Caco-2 (cell line): Measurements from ENCODE around the gene NRXN3. TPM values are rescaled to one million over a fixed set of nuclear protein-coding genes. Genes with fewer than 3 reads are reported as not detected.

Experiments used
- BruUV-seq: library from RNA; stranded (reverse); fragments of 400-500 nt; replicated peaks from 2 replicates; lab custom pipeline; 2021; lab: Mats Ljungman, UMichigan
- CTCF ChIA-PET: fragments of 300-600 bp; sonication (Branson Sonifier 250); formaldehyde crosslinking; loops from one replicate; lab custom pipeline; 2022; ENCODE audit warnings: antibody characterized with exemption; lab: Charles Lee
- POLR2A ChIA-PET: fragments of 300-600 bp; sonication (Branson Sonifier 250); formaldehyde crosslinking; loops from one replicate; lab custom pipeline; 2022; ENCODE audit warnings: antibody characterized with exemption; lab: Charles Lee
- DNase-seq, 2 experiments: peaks; one replicate each; pipeline versions ENCODE4 v3.0.0 to v3.0.0-alpha.2; 2020 to 2022
- H3K27me3 ChIP-seq: replicated peaks from 2 replicates; pipeline ENCODE4 v1.6.0; 2011; ENCODE audit warnings: low read length; ENCODE audit not compliant: control insufficient read depth, insufficient read depth
- H3K36me3 ChIP-seq: 2 replicates; pipeline ENCODE4 v1.5.1; 2011; ENCODE audit warnings: low read length; ENCODE audit not compliant: control insufficient read depth, insufficient read depth
- H3K4me1 ChIP-seq: fragments of 250-450 bp; sonication (Bioruptor Pico); 2 replicates; pipeline ENCODE4 v1.5.1; 2020; ENCODE audit warnings: mild to moderate bottlenecking
- H3K4me3 ChIP-seq: 2 replicates; pipeline ENCODE4 v1.5.1; 2011; ENCODE audit warnings: low read depth, mild to moderate bottlenecking, control low read depth, low read length
- H3K9me3 ChIP-seq: fragments of 250-450 bp; sonication (Bioruptor Pico); 2 replicates; pipeline ENCODE4 v1.5.1; 2020; ENCODE audit warnings: mild to moderate bottlenecking, moderate library complexity
- H3K27ac Mint-ChIP-seq: one replicate; pipeline ENCODE4 v1.8.0; 2022; ENCODE audit warnings: mixed read lengths; ENCODE audit not compliant: unreplicated experiment
- H3K27me3 Mint-ChIP-seq: one replicate; pipeline ENCODE4 v1.8.0; 2022; ENCODE audit warnings: mixed read lengths; ENCODE audit not compliant: insufficient read depth, unreplicated experiment
- H3K36me3 Mint-ChIP-seq: one replicate; pipeline ENCODE4 v1.8.0; 2022; ENCODE audit warnings: mild to moderate bottlenecking, mixed read lengths; ENCODE audit not compliant: insufficient read depth, unreplicated experiment
- H3K4me1 Mint-ChIP-seq: one replicate; pipeline ENCODE4 v1.8.0; 2022; ENCODE audit warnings: low read depth, mixed read lengths; ENCODE audit not compliant: unreplicated experiment
- H3K4me3 Mint-ChIP-seq: one replicate; pipeline ENCODE4 v1.8.0; 2022; ENCODE audit warnings: mild to moderate bottlenecking, moderate library complexity, mixed read lengths; ENCODE audit not compliant: unreplicated experiment
- H3K9me3 Mint-ChIP-seq: one replicate; pipeline ENCODE4 v1.8.0; 2022; ENCODE audit warnings: mixed read lengths; ENCODE audit not compliant: unreplicated experiment
- intact Hi-C: fragments of 100-400 bp; cut with micrococcal nuclease; formaldehyde crosslinking; loops from one replicate; pipeline ENCODE4 v1.10.0; 2022; ENCODE audit not compliant: unreplicated experiment
- total RNA-seq: library from RNA; stranded (reverse); gene quantifications from 2 replicates; pipeline ENCODE4 v1.2.3, GENCODE V29; 2022
- TF ChIP-seq, protein P1 (sequence below), 2 experiments: fragments of 200-600 bp in 1 of 2; IDR thresholded peaks; 1 replicate in 1 of 2; 2 replicates in 1 of 2; pipeline versions ENCODE4 v1.5.1 to v1.8.0; 2011 to 2022; ENCODE audit warnings: antibody characterized with exemption in 1 of 2, control low read depth in 1 of 2, inconsistent platforms in 1 of 2, low read depth in 1 of 2, low read length in 1 of 2, mild to moderate bottlenecking in 1 of 2, moderate library complexity in 1 of 2; ENCODE audit not compliant: insufficient read depth in 1 of 2, severe bottlenecking in 1 of 2, unreplicated experiment in 1 of 2

NRXN3 gene
- total RNA-seq, 1 experiment from 2014 or later, result 12.4 TPM

DNA sequence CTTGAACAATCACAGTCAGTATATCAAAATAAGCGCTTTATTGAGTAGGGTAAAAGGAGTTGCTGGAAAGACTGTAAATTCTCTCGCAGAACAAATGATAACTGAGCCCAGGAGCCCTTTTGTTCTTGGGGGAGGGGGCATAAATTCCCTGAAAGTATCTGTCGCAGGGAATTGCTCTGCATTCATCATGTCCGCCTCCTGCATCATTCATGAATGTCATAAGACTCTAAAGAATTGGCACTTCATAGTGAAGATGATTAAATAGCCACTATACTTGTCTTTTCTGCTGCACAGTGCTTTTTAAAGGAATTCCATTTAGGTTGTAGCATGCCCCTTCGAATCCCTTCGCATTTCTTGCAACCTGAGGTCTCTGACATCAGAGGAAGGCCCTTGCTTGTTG, 1278.8 kb downstream of the NRXN3 start:
- Mint-ChIP-seq H3K36me3 (no peaks in the 10 kb centered on the region), H3K4me1 (peaks cover 9% of the 10 kb centered on the region), H3K9me3 (no peaks in the 10 kb centered on the region), H3K27ac (no peak overlapping the region), H3K27me3 (no peaks in the 10 kb centered on the region), H3K4me3 (no peak overlapping the region)
- TF ChIP-seq, protein P1, sequence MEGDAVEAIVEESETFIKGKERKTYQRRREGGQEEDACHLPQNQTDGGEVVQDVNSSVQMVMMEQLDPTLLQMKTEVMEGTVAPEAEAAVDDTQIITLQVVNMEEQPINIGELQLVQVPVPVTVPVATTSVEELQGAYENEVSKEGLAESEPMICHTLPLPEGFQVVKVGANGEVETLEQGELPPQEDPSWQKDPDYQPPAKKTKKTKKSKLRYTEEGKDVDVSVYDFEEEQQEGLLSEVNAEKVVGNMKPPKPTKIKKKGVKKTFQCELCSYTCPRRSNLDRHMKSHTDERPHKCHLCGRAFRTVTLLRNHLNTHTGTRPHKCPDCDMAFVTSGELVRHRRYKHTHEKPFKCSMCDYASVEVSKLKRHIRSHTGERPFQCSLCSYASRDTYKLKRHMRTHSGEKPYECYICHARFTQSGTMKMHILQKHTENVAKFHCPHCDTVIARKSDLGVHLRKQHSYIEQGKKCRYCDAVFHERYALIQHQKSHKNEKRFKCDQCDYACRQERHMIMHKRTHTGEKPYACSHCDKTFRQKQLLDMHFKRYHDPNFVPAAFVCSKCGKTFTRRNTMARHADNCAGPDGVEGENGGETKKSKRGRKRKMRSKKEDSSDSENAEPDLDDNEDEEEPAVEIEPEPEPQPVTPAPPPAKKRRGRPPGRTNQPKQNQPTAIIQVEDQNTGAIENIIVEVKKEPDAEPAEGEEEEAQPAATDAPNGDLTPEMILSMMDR (IDR thresholded peaks at IDR 0.05; ENCODE audit: insufficient read depth in 1 of 2, low read depth in 1 of 2, low read length in 1 of 2, severe bottlenecking in 1 of 2, unreplicated experiment in 1 of 2), result no peak
- Histone ChIP-seq H3K9me3 (no peaks in the 10 kb centered on the region), H3K4me1 (no peaks in the 10 kb centered on the region), H3K27me3 (no peaks in the 10 kb centered on the region), H3K4me3 (no peak overlapping the region), H3K36me3 (no peaks in the 10 kb centered on the region)
- no peak for DNase-seq
- ChIA-PET POLR2A (no interaction called here), CTCF (no interaction called here)
- intact Hi-C loops, result no loop called here
- no TSS peak for BruUV-seq

DNA sequence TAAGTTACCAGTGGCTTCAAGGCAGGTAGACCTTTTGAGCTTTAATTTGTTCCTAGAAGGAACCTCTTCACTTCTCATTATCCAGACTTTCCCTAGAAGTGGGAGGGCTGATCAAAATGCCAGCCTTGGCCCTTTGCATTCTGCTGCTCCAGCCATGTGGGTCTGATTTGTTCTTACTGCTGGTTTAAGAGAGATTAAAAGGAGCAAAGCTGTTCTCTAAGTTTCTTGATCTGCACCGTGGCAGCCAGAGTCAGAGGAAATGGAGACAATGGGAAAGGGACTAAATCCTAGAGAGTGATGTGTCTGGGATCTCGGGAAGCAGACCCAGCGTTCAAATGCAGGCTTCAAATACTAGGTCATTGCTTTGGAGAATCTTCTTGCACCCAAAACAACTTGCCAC, 1281.4 kb downstream of the NRXN3 start:
- H3K27ac Mint-ChIP-seq, result no peak overlapping the region
- BruUV-seq, result no TSS peak
- intact Hi-C loops, result no loop called here
- CTCF ChIA-PET, result interaction anchor here (0.5 kb wide), 1 partner anchor 457 kb away, joined by 6 read pairs; no protein-coding TSS in a partner anchor
- no peak overlapping the region for H3K4me3 Mint-ChIP-seq
- H3K27me3 ChIP-seq, result no peaks in the 10 kb centered on the region
- no peaks in the 10 kb centered on the region for H3K27me3 Mint-ChIP-seq
- H3K4me3 ChIP-seq, result no peak overlapping the region
- H3K9me3 ChIP-seq, result no peaks in the 10 kb centered on the region
- peaks cover 9% of the 10 kb centered on the region for H3K4me1 Mint-ChIP-seq
- no peaks in the 10 kb centered on the region for H3K36me3 ChIP-seq
- no peak for DNase-seq
- TF ChIP-seq, protein P1 (IDR thresholded peaks at IDR 0.05; ENCODE audit: insufficient read depth in 1 of 2, low read depth in 1 of 2, low read length in 1 of 2, severe bottlenecking in 1 of 2, unreplicated experiment in 1 of 2), result no peak
- no peaks in the 10 kb centered on the region for H3K4me1 ChIP-seq
- no peaks in the 10 kb centered on the region for H3K36me3 Mint-ChIP-seq
- no peaks in the 10 kb centered on the region for H3K9me3 Mint-ChIP-seq
- POLR2A ChIA-PET, result no interaction called here

DNA sequence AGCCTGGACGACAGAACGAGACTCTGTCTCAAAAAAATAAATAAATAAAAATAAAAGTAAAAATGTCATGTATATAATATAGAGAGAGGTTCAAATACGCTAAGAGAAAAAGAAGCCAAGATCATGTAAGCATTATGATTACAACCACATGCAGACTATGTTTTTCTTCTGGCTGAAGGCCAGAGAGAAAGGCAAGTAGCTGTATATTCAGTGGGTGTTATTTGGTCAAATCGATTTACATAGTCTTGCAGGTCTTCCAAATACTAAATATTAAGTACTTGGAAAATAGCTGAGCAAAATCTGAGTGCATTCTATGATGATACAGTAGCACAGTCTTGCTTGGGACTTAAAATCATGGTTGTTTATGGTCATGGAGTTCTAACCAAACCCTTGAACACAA, 1283.1 kb downstream of the NRXN3 start:
- BruUV-seq, result no TSS peak
- no peaks in the 10 kb centered on the region for H3K4me1 ChIP-seq
- POLR2A ChIA-PET, result no interaction called here
- TF ChIP-seq, protein P1 (IDR thresholded peaks at IDR 0.05; ENCODE audit: insufficient read depth in 1 of 2, low read depth in 1 of 2, low read length in 1 of 2, severe bottlenecking in 1 of 2, unreplicated experiment in 1 of 2), result no peak
- no peaks in the 10 kb centered on the region for H3K9me3 ChIP-seq
- DNase-seq, result no peak
- H3K27me3 ChIP-seq, result no peaks in the 10 kb centered on the region
- H3K4me1 Mint-ChIP-seq, result peaks cover 2% of the 10 kb centered on the region
- no peaks in the 10 kb centered on the region for H3K36me3 ChIP-seq
- no peaks in the 10 kb centered on the region for H3K9me3 Mint-ChIP-seq
- H3K36me3 Mint-ChIP-seq, result no peaks in the 10 kb centered on the region
- no peak overlapping the region for H3K4me3 Mint-ChIP-seq
- intact Hi-C loops, result no loop called here
- H3K27ac Mint-ChIP-seq, result no peak overlapping the region
- H3K27me3 Mint-ChIP-seq, result no peaks in the 10 kb centered on the region
- CTCF ChIA-PET, result no interaction called here
- no peak overlapping the region for H3K4me3 ChIP-seq
